OCI-LY7 (cell line): Measurements from ENCODE around the gene MACROD2. TPM values are rescaled to one million over a fixed set of nuclear protein-coding genes. Genes with fewer than 3 reads are reported as not detected.

Source experiments
- BruUV-seq: library from RNA; stranded (reverse); fragments of 400-500 nt; replicated peaks from 2 replicates; lab custom pipeline; 2021; lab: Mats Ljungman, UMichigan
- CTCF ChIA-PET: fragments of 300-600 bp; sonication (Branson Sonifier 250); formaldehyde crosslinking; loops from one replicate; lab custom pipeline; 2022; ENCODE audit warnings: antibody characterized with exemption; ENCODE audit not compliant: unreplicated experiment; lab: Charles Lee
- POLR2A ChIA-PET: fragments of 300-600 bp; sonication (Branson Sonifier 250); formaldehyde crosslinking; loops from one replicate; lab custom pipeline; 2022; ENCODE audit warnings: antibody characterized with exemption; lab: Charles Lee
- DNase-seq: peaks from one replicate; pipeline ENCODE4 v3.0.0-alpha.2; 2015; ENCODE audit warnings: low spot score
- H2AFZ ChIP-seq: fragments of 200-600 bp; sonication (generic), shearing (Covaris generic); 2 replicates; pipeline ENCODE4 v1.6.1; 2014; ENCODE audit warnings: mild to moderate bottlenecking, antibody characterized with exemption, low read length, moderate library complexity
- H3K27ac ChIP-seq: fragments of 200-600 bp; sonication (generic); 2 replicates; pipeline ENCODE4 v1.5.1; 2014; ENCODE audit warnings: mixed run types, low read depth, mild to moderate bottlenecking, moderate library complexity, low read length, inconsistent platforms; ENCODE audit not compliant: poor library complexity, severe bottlenecking
- H3K36me3 ChIP-seq: fragments of 200-600 bp; sonication (generic); 2 replicates; pipeline ENCODE4 v1.6.1; 2014; ENCODE audit warnings: mild to moderate bottlenecking, antibody characterized with exemption, low read length, moderate library complexity, mixed read lengths; ENCODE audit not compliant: insufficient read depth
- H3K4me1 ChIP-seq: fragments of 200-600 bp; sonication (generic); 2 replicates; pipeline ENCODE4 v1.5.1; 2014; ENCODE audit warnings: mild to moderate bottlenecking, low read length; ENCODE audit not compliant: insufficient read depth, poor library complexity, severe bottlenecking
- H3K4me2 ChIP-seq: fragments of 200-600 bp; sonication (generic); 2 replicates; pipeline ENCODE4 v1.6.1; 2014; ENCODE audit warnings: mild to moderate bottlenecking, low read length
- H3K4me3 ChIP-seq: fragments of 200-600 bp; sonication (generic); 2 replicates; pipeline ENCODE4 v1.5.1; 2014; ENCODE audit warnings: mild to moderate bottlenecking, low read depth, low read length; ENCODE audit not compliant: poor library complexity, severe bottlenecking
- H3K79me2 ChIP-seq: fragments of 200-600 bp; sonication (generic); 2 replicates; pipeline ENCODE4 v1.6.1; 2016; ENCODE audit warnings: low read depth, mild to moderate bottlenecking, low read length, moderate library complexity, mixed read lengths; ENCODE audit not compliant: insufficient read depth
- H3K9me2 ChIP-seq: fragments of 200-600 bp; sonication (generic); 2 replicates; pipeline ENCODE4 v1.6.1; 2016; ENCODE audit warnings: mild to moderate bottlenecking, low read length, mixed read lengths; ENCODE audit not compliant: insufficient read depth
- H3K9me3 ChIP-seq: fragments of 200-600 bp; sonication (generic); 2 replicates; pipeline ENCODE4 v1.6.1; 2014; ENCODE audit warnings: mild to moderate bottlenecking, mixed run types, low read length, mixed read lengths
- H4K20me1 ChIP-seq: fragments of 200-600 bp; sonication (generic); 2 replicates; pipeline ENCODE4 v1.6.1; 2014; ENCODE audit warnings: mild to moderate bottlenecking, antibody characterized with exemption, low read length, moderate library complexity, mixed read lengths; ENCODE audit not compliant: insufficient read depth
- EZH2phosphoT487 ChIP-seq: fragments of 200-600 bp; sonication (generic); IDR thresholded peaks from 2 replicates; pipeline ENCODE4 v1.6.1; 2018; ENCODE audit warnings: low read depth, borderline replicate concordance, mild to moderate bottlenecking, mixed run types, antibody characterized with exemption, low read length, moderate library complexity, mixed read lengths
- intact Hi-C: fragments of 100-400 bp; cut with micrococcal nuclease; formaldehyde crosslinking; loops from one replicate; pipeline ENCODE4 v1.10.0; 2022; ENCODE audit not compliant: unreplicated experiment
- total RNA-seq, 2 experiments: library from RNA; depleted of rRNA in 1 of 2; stranded (reverse); fragments of >200 nt in 1 of 2; shearing (Covaris generic) in 1 of 2; gene quantifications; 2 replicates each; pipeline ENCODE4 v1.2.3, GENCODE V29; 2014 to 2022
- TF ChIP-seq, protein P1 (sequence below): fragments of 200-600 bp; sonication (generic); conservative IDR thresholded peaks from 2 replicates; pipeline ENCODE4 v1.5.1; 2014; ENCODE audit warnings: mild to moderate bottlenecking, antibody characterized with exemption, low read length, moderate library complexity, mixed read lengths

The MACROD2 gene
- total RNA-seq, 2 experiments from 2014 or later = 0.09 to 4.5 TPM

DNA sequence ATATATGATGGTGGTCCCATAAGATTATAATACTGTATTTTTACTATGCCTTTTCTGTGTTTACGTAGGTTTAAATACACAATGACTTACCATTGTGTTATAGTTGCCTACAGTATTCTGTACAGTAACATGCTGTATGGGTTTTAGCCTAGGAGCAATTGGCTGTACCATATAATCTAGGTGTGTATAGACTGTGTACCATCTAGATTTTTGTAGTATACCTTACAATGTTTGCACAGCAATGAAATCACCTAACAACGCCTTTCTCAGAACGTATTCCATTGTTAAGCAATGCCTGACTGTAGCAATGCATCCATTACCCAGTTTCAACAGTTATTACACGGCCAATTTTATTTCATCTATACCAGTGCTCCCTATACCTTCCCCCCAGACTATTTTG is 10.7 kb downstream of the MACROD2 start:
- Histone ChIP-seq H3K27ac (no peak overlapping the region), H3K36me3 (no peaks in the 10 kb centered on the region), H3K4me3 (no peak overlapping the region), H3K9me3 (no peaks in the 10 kb centered on the region), H3K79me2 (no peaks in the 10 kb centered on the region), H2AFZ (no peak overlapping the region), H3K4me1 (no peaks in the 10 kb centered on the region), H3K9me2 (no peaks in the 10 kb centered on the region), H3K4me2 (no peak overlapping the region), H4K20me1 (no peaks in the 10 kb centered on the region)
- DNase-seq = no peak
- intact Hi-C loops = no loop called here
- ChIA-PET CTCF (no interaction called here), POLR2A (no interaction called here)
- TF ChIP-seq, protein P1, sequence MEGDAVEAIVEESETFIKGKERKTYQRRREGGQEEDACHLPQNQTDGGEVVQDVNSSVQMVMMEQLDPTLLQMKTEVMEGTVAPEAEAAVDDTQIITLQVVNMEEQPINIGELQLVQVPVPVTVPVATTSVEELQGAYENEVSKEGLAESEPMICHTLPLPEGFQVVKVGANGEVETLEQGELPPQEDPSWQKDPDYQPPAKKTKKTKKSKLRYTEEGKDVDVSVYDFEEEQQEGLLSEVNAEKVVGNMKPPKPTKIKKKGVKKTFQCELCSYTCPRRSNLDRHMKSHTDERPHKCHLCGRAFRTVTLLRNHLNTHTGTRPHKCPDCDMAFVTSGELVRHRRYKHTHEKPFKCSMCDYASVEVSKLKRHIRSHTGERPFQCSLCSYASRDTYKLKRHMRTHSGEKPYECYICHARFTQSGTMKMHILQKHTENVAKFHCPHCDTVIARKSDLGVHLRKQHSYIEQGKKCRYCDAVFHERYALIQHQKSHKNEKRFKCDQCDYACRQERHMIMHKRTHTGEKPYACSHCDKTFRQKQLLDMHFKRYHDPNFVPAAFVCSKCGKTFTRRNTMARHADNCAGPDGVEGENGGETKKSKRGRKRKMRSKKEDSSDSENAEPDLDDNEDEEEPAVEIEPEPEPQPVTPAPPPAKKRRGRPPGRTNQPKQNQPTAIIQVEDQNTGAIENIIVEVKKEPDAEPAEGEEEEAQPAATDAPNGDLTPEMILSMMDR = no peak
- TF ChIP-seq EZH2phosphoT487 = no peak
- BruUV-seq = no TSS peak

DNA sequence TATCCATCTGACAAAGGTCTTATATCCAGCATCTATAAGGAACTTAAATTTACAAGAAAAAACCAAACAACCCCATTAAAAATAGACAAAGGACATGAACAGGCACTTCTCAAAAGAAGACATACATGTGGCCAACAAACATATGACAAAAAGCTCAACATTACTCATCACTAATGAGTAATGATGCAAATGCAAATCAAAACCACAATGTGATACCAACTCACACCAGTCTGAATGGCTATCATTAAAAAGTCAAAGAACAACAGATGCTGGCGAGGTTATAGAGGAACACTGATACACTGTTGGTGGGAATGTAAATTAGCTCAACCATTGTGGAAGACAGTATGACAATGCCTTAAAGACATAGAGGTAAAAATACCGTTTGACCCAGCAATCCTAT is 13.9 kb downstream of the MACROD2 start:
- Histone ChIP-seq H3K79me2 (no peaks in the 10 kb centered on the region), H3K4me3 (no peak overlapping the region), H3K4me2 (no peak overlapping the region), H3K4me1 (no peaks in the 10 kb centered on the region), H3K27ac (no peak overlapping the region), H4K20me1 (no peaks in the 10 kb centered on the region), H3K9me2 (no peaks in the 10 kb centered on the region), H3K9me3 (no peaks in the 10 kb centered on the region), H3K36me3 (no peaks in the 10 kb centered on the region), H2AFZ (no peak overlapping the region)
- POLR2A ChIA-PET = no interaction called here
- no TSS peak for BruUV-seq
- intact Hi-C loops = no loop called here
- no peak for DNase-seq
- TF ChIP-seq EZH2phosphoT487 = no peak
- TF ChIP-seq, protein P1 = no peak
- CTCF ChIA-PET = no interaction called here

DNA sequence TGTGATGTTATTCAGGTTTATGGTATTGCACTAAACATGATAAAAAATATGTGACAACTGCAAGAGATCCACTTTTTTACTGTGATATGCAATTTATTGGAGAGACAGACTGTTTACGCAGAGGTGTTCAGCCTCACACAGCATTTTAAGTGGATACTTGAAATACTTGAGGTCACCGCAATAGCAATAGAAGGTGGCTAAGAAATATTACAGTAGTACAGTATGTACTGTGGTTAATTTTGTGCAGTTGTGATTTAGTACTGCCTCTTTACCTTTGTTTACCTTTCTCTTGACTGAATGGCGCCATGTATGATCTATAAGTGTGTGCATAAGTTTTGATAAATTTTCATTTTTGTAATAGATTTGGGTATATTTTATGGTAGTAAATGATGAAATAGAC is 17.4 kb downstream of the MACROD2 start:
- intact Hi-C loops = no loop called here
- BruUV-seq = no TSS peak
- H3K36me3 ChIP-seq = no peaks in the 10 kb centered on the region
- no peak for DNase-seq
- ChIA-PET CTCF (no interaction called here), POLR2A (no interaction called here)
- H3K4me2 ChIP-seq = no peak overlapping the region
- H3K9me2 ChIP-seq = no peaks in the 10 kb centered on the region
- H3K79me2 ChIP-seq = no peaks in the 10 kb centered on the region
- H3K27ac ChIP-seq = no peak overlapping the region
- no peaks in the 10 kb centered on the region for H3K4me1 ChIP-seq
- H4K20me1 ChIP-seq = no peaks in the 10 kb centered on the region
- no peak overlapping the region for H3K4me3 ChIP-seq
- no peak overlapping the region for H2AFZ ChIP-seq
- no peak for TF ChIP-seq EZH2phosphoT487
- TF ChIP-seq, protein P1 = no peak
- 0 out of 2 replicates have a peak, but pooled peaks cover 11% of the 10 kb centered on the region for H3K9me3 ChIP-seq
